Measurements from ENCODE around the gene HRC. TPM values are rescaled to one million over a fixed set of nuclear protein-coding genes. Genes with fewer than 3 reads are reported as not detected.
A peak's percentile ranks its signal among the peaks of the same experiment; 100 is the strongest.
"Not testable (repeated sequence)": the region's sequence is repeated elsewhere in the genome, so short reads cannot be mapped to it uniquely, and the experiment has no call there.

HRC gene
- total RNA-seq, 1 donor from 2014 or later = 1.6 TPM

GRCh38 chr19:49126575-49126974 lies 28.6 kb downstream of the HRC start:
- no peaks in the 10 kb centered on the region for H3K4me1 Mint-ChIP-seq (ENCODE audit: low read depth)
- no peak overlapping the region for H3K4me3 Mint-ChIP-seq (ENCODE audit: low read depth)
- TF ChIP-seq CTCF (IDR thresholded peaks at IDR 0.05; ENCODE audit: unreplicated experiment) = no peak
- no peak for DNase-seq (ENCODE audit: low spot score, unreplicated experiment)
- no peaks in the 10 kb centered on the region for H3K36me3 Mint-ChIP-seq (ENCODE audit: insufficient read depth)
- H3K9me3 Mint-ChIP-seq (ENCODE audit: low read depth) = no peaks in the 10 kb centered on the region
- H3K27me3 Mint-ChIP-seq = peaks cover 44% of the 10 kb centered on the region
- H3K27ac Mint-ChIP-seq = no peak overlapping the region

DNA sequence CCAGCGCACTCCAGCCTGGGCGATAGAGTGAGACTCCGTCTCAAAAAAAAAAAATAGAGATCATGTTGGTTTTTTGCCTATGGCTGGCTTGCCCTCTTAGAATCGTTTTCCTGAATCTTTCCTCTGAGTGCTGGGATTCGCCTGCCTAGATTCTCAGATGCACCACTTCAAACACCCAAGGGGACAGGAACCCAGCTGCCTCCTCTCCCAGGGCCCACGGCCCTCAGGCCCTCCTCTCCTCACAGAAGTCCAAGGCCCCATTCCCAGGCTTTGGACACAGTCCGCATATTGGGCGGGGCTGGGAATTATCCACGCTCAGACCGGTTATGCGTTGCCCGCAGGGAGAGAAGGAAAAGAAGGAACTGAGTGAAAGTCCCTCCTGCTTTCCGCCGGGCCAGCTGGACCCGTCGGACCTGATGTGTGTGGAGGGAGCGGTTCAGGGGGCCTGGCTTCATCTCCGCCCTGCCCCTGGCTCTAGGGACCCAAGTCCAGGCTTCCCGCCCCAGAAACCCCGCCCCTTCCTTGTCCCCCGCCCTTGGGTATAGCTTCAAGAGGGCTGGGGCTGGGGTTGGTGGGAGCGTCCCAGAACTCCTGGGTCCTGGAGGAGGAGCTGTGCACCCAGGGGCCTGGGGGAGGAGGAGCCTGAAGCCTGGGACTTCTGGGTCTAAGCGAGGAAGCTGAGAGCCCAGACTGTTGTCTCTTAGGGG lies 30.0 kb downstream of the HRC start:
- H3K4me1 Mint-ChIP-seq (ENCODE audit: low read depth) = peaks cover 2% of the 10 kb centered on the region
- no peak overlapping the region for H3K27ac Mint-ChIP-seq
- H3K9me3 Mint-ChIP-seq (ENCODE audit: low read depth) = no peaks in the 10 kb centered on the region
- H3K27me3 Mint-ChIP-seq = peaks cover 52% of the 10 kb centered on the region
- H3K4me3 Mint-ChIP-seq (ENCODE audit: low read depth) = no peak overlapping the region
- no peaks in the 10 kb centered on the region for H3K36me3 Mint-ChIP-seq (ENCODE audit: insufficient read depth)
- no peak for TF ChIP-seq CTCF (IDR thresholded peaks at IDR 0.05; ENCODE audit: unreplicated experiment)
- no peak for DNase-seq (ENCODE audit: low spot score, unreplicated experiment)

DNA sequence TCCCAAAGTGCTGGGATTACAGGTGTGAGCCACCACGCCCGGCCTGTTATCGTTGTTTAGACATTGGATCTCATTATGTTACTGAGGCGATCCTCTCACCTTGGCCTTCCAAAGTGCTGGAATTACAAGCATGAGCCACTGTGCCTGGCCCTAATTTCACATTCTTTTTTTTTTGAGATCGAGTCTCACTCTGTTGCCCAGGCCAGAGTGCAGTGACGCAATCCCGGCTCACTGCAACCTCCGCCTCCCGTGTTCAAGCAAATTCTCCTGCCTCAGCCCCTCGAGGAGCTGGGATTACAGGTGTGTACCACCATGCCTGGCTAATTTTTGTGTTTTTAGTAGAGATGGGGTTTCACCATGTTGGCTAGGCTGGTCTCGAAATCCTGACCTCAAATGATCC lies 31.9 kb downstream of the HRC start:
- H3K27me3 Mint-ChIP-seq = peaks cover 41% of the 10 kb centered on the region
- H3K27ac Mint-ChIP-seq; H3K36me3 Mint-ChIP-seq (ENCODE audit: insufficient read depth); DNase-seq (ENCODE audit: low spot score, unreplicated experiment); H3K9me3 Mint-ChIP-seq (ENCODE audit: low read depth); H3K4me1 Mint-ChIP-seq (ENCODE audit: low read depth); H3K4me3 Mint-ChIP-seq (ENCODE audit: low read depth): not testable (repeated sequence)

DNA sequence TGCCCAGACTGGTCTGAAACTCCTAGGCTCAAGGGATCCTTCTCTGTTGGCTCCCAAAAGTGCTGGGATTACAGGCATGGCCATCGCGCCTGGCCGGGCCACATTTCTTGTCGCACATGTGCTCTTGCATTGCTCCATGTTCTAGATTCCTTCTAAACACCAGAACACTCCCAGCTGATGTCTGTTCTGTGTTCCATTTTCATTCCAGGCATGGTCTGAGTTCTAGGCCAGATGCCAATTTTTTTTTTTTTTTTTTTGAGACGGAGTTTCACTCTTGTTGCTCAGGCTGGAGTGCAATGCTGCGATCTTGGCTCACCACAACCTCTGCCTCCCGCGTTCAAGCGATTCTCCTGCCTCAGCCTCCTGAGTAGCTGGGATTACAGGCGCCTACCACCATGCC lies 33.4 kb downstream of the HRC start:
- H3K36me3 Mint-ChIP-seq (ENCODE audit: insufficient read depth); H3K9me3 Mint-ChIP-seq (ENCODE audit: low read depth); H3K27ac Mint-ChIP-seq; H3K4me1 Mint-ChIP-seq (ENCODE audit: low read depth); H3K4me3 Mint-ChIP-seq (ENCODE audit: low read depth); DNase-seq (ENCODE audit: low spot score, unreplicated experiment): not testable (repeated sequence)
- H3K27me3 Mint-ChIP-seq = peaks cover 41% of the 10 kb centered on the region

DNA sequence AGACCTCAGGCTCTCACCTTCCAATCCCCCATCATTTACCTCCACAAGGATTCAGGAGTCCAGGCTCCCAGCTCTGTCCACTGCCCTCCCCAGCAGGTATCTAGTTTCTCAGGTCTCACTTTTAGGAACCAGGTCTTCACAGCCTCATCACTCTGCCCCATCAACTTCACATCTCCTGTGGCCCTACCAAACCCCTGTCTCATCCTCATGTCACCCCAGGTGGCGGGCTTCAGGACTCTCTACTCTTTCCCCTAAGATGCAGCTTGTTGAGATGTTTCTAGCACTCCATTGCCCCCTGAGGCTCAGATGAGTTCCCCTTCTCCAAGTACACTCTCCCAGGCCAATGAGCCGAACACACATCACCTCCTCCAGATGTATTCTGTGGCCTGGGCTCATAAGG lies 34.3 kb downstream of the HRC start:
- H3K9me3 Mint-ChIP-seq (ENCODE audit: low read depth) = no peaks in the 10 kb centered on the region
- no peak for TF ChIP-seq CTCF (IDR thresholded peaks at IDR 0.05; ENCODE audit: unreplicated experiment)
- H3K27me3 Mint-ChIP-seq = peaks cover 41% of the 10 kb centered on the region
- H3K27ac Mint-ChIP-seq = peak overlapping the region; percentile 8
- no peak for DNase-seq (ENCODE audit: low spot score, unreplicated experiment)
- peak overlapping the region; percentile 55 for H3K4me3 Mint-ChIP-seq (ENCODE audit: low read depth)
- no peaks in the 10 kb centered on the region for H3K36me3 Mint-ChIP-seq (ENCODE audit: insufficient read depth)
- H3K4me1 Mint-ChIP-seq (ENCODE audit: low read depth) = peaks cover 8% of the 10 kb centered on the region

GRCh38 chr19:49120325-49120683 lies 34.9 kb downstream of the HRC start:
- no peak overlapping the region for H3K27ac Mint-ChIP-seq

More at GRCh38 chr19:49120325-49120683, 34.9 kb downstream of the HRC start:
- Mint-ChIP-seq H3K9me3 (ENCODE audit: low read depth) (no peaks in the 10 kb centered on the region), H3K4me3 (ENCODE audit: low read depth) (peak overlapping the region; percentile 55), H3K36me3 (ENCODE audit: insufficient read depth) (no peaks in the 10 kb centered on the region), H3K27me3 (peaks cover 39% of the 10 kb centered on the region), H3K4me1 (ENCODE audit: low read depth) (peaks cover 8% of the 10 kb centered on the region)
- DNase-seq (ENCODE audit: low spot score, unreplicated experiment) = no peak
- no peak for TF ChIP-seq CTCF (IDR thresholded peaks at IDR 0.05; ENCODE audit: unreplicated experiment)
